ENCODE measurements around the gene SMC1B. TPM values are rescaled to one million over a fixed set of nuclear protein-coding genes. Genes with fewer than 3 reads are reported as not detected.

Gene SMC1B
- total RNA-seq, 1 donor from 2014 or later: under 0.01 TPM

DNA sequence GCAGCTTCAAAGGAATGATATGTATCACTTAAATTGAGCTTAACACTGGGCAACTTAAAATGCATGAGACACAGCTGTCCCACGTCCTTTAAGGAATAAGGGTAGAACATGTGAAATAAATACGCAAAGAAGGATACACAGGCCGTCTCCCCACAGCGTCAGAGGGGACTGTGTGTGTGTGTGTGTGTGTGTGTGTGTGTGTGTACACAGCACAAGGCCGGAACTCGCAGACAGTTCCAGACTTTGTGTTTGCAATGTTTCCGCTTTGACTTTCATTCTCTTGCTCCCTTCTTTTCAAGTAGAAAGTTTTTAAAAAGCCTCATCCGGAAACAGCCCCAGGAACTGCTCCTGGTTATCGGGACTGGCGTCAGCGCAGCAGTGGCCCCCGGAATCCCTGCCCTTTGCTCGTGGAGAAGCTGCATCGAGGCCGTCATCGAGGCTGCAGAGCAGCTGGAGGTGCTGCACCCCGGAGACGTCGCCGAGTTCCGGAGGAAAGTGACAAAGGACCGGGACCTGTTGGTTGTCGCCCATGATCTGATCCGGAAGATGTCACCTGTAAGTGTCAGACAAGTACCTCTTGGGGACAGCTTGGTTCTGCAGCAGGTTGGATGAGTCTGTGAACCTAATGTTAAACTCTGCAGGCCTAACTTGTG lies 90.4 kb downstream of the SMC1B start:
- DNase-seq (ENCODE audit: low read depth, low spot score): no peak

DNA sequence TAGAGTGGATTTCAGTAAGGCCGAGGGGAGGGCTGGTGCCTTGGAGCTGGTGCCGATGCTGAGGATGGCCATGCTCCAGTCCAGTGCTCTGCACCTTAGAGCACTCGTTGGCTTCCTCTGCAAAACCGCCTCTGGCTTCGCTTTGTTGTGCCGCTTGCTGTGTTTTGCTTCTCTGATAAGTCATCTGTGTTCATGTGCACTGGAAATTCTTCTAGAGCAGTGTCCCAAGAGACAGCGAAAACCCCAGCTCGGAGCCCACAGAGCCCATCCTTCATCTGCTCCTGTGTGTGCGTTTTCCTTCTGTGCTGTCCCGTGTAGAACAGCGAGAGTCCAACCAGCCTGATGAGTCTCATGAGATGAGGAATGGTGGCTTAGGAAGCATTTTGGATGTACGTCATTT lies 91.6 kb downstream of the SMC1B start:
- DNase-seq (ENCODE audit: low read depth, low spot score): no peak

DNA sequence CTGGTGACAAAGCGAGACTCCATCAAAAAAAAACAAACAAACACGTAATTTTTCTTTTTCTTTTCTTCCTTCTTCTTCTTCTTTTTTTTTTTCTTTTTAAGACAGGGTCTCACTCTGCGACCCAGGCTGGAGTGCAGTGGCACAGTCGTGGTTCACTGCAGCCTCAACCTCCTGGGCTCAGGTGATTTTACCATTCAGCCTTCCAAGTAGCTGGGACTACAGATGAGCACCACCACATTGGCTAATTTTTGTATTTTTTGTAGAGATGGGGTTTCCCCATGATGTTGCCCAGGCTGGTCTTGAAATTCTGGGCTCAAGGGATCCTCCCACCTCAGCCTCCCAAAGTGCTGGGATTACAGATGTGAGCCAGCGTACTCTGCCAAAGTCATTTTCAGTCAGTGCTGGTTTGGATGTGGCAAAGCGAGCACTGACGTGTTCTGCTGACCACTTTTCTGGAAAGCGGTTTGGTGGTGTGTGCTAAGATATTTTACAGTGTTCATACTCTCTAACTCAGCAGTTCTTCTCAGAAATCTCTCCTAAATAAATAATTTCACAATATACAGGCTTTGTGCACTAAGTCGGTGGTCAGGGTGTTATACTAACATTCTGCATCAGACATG lies 92.9 kb downstream of the SMC1B start:
- no peak for DNase-seq (ENCODE audit: low read depth, low spot score)

DNA sequence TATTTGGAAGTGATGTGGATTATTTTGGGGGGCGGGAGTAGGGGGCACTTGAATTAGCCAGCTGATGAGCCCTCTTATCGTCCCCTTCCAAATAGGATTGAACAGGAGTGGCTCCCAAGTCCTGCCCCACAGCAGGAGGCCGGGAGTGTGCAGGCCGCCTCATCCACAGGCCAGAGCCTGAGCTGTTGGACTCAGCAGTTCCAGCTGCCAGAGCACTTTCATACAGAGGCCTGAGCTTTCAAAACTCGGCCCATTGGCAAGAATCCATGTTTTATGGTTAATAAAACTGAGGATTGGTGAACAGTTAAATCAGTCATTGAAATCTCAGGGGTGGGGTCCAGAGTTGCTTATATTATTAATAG lies 94.1 kb downstream of the SMC1B start:
- DNase-seq (ENCODE audit: low read depth, low spot score): no peak

DNA sequence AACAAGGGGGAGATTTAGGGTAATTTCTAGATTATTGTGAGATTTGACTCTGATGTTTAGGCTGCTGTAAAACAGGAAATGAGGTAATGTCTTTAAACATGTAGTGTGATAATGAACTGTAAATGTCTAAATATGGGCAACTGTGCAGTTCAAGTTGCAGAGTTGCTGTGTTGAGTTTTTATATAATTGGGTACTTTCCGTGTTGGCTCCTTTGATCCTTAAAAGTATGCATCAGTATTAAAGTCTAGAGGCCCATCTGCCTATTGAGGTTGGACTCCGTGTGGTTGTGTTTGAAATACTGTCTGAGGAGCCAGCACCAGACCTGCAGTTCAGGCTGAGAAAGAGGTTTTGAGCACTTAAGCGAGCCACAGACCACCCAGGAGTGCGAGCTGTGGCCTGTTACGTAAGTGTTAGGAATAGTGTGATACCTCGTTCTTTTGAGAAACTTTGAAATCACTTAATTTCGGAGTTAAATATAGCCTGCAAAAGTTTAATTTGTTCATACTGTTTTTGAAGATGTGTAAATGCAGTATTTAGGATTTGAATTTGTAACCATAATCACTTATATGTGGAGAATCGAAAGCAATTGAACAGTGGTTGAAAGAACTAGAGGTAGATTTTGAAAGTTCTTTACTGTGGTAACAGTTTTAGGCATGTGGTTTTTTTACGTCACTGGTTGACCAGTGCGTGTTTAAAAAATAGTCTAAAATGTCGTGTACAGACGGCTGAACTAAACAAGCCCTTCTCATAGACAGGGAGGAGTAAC lies 94.7 kb downstream of the SMC1B start:
- DNase-seq (ENCODE audit: low read depth, low spot score): no peak

DNA sequence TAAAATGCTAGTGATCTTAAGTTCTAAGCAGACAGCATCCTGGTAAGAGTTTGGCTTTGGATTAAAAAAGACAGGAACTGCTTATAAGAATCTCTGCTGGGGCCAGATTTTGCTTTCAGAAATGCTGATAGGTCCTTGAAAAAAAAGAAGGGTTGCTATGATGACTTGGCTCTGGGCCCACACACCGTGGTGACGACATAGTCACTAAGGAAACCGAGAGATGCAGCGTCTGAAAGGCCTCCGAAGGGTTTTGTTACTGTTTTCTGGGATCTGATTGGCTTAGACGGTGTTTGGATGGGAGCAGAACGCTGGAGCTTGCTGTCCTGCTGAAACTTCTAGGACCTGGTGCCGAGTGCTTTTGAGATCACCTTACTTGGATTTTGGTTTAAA lies 95.2 kb downstream of the SMC1B start:
- peak; percentile 90 for DNase-seq (ENCODE audit: low read depth, low spot score)

DNA sequence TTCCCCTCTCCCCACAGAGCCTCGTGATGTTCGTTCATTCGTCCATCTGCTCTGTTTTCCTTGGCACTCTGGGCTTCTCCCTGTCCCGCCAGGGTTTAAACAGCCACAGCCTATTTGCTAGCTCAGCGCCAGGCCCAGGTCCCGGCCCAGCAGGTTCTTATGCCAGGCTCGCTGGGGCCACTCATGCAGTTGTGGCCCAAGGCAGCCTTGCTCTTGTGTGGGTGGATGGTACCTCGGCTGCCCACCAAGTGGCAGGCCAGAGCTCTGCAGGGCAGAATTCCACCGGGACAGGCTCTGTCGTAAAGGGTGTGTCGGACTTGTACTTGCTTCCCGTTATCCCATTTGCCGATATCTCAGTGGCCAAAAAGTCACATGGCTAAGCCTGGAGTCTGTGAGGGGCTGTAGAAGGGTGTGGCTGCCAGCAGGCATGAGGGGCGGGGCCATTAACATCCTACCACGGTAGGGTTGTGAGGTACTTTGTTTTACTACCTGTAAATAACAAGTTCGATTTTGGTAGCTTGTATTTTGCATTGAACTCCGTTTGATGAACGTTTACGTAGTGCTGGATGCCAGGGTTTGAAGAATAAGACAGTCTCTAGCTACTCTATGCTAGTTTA lies 95.7 kb downstream of the SMC1B start:
- peak; percentile 80 for DNase-seq (ENCODE audit: low read depth, low spot score)

DNA sequence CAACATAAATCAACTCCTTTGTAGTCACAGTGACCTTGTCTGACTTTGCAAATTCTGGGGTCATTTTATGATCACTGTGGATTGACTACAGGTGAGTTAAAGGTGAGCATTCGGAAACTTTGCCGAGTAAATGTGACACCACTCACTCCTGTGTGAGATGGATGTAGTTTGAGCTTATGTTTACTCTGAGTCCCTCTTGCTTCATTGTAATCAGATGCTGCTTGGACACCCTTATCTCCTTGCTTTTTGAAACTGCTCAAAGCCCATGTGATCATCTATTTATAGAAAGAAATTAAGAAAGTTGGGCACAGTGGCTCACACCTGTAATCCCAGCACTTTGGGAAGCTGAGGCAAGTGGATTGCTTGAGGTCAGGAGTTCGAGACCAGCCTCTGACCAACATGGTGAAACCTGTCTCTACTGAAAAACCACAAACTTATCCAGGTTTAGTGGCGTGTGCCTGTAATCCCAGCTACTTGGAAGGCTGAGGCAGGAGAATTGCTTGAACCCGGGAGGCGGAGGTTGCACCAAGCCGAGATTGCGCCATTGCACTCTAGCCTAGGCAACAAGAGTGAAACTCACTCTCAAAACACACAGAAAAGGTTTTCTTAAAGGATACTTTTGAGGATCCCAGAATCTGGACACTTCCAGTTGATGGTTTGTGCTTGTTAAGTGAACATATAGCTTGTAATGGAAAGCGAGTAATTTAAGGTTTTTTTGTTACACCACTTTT lies 96.4 kb downstream of the SMC1B start:
- DNase-seq (ENCODE audit: low read depth, low spot score): no peak

DNA sequence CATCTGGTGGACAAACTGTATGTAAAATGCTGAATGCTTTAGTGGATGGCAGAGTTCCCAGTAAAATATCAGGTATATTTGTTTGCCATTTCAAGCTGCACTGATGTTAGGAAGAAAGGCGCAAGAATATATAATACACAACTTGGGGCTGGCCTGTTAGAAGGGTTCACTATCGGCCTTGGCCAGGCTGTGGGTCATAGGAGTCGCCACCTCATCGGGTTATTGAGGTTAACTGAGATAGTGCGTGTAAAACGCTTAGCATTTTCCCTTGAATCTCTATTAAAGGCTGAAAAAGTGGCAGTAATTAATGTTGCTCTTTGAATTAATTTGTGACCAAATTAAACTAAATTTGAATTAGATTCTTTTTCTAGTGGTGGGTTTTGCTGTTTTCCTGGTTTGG lies 98.6 kb downstream of the SMC1B start:
- no peak for DNase-seq (ENCODE audit: low read depth, low spot score)

DNA sequence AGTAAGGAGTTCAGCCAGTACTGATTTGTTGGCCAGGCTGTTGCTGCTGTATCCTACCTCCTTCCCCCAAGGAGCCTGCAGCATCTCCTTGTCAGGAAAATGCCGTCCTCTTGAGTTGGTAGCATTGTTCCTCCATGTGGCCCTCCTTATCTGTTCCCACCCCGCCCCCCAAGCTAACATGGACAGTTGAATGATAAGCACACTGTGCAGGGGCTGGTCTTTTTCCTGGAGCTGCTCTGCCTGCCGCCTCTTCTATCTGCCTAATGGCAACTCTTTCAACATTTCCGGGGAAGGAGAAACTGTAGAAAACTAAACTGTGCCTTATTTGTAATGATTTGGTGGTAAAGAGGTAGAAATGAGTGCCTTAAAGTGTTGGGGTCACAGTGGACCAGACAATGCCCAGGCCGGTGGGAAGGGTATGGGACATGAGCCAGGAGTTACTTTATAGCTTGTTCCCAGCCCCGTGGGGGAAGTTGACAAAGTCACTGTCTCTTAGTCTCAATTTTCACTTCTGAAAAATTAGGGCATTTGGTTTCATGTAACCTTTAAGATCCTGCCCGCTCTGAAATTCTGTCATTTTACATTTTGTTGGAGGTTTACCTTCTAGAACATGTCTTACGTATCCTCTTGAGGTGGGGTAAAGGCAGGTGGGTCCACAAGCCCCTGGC lies 99.2 kb downstream of the SMC1B start:
- no peak for DNase-seq (ENCODE audit: low read depth, low spot score)

DNA sequence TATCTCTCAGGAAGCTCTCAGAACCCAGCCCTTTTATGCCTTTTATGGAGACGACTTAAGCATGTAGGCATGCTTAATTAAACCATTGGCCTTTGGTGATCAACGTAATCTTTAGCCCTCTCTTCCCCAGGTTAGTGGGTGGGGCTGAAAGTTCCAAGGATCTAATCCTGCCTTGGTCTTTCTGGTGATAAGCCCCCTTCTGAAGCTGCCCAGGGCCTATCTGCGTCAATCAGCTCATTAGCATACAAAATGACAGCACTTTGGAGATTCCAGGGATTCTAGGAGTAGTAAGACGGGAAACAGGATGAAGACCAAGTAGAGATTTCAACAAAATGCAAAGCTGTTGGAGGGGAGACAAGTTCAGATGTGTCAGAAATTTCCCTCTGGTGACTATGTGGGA lies 100.5 kb downstream of the SMC1B start:
- DNase-seq (ENCODE audit: low read depth, low spot score): no peak

DNA sequence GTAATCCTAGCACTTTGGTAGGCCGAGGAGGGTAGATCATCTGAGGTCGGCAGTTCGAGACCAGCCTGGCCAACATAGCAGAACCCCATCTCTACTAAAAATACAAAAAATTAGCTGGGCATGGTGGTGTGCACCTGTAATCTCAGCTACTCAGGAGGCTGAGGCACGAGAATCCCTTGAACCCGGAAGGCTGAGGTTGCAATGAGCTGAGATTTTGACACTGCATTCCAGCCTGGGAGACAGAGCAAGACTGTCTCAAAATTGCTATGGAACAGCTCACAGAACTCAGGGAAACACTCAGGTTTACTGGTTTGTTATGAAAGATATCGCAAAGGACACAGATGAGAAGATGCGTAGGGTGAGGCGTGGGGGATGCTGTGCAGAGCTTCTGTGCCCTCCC lies 101.0 kb downstream of the SMC1B start:
- no peak for DNase-seq (ENCODE audit: low read depth, low spot score)

DNA sequence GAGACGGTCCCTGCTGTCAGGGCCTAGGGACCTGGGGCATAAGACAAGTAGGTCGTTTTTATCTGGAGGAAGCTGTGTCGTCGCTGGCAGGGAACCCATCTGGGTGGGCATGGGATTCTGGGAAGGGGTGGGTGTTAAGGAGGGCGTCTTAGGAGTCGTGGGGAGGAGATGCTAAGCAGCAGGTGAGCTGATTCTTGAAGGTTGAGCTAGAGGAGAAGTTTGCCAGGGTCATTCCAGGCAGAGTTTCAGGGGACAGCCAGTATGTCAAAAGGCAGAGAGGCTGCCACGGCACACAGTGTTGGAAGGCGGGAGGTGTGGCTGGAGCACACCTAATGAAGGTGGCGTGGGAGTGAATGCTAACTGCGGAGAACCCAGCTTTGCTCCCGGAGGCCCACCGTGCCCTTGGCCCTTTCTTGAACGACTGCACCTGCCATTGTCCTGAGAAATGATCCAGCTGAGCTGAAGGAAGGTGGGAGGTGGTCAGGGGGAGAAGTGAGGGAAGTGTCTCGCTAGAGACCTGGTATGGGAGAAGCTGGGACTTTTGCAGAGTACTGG lies 102.3 kb downstream of the SMC1B start:
- DNase-seq (ENCODE audit: low read depth, low spot score): no peak

DNA sequence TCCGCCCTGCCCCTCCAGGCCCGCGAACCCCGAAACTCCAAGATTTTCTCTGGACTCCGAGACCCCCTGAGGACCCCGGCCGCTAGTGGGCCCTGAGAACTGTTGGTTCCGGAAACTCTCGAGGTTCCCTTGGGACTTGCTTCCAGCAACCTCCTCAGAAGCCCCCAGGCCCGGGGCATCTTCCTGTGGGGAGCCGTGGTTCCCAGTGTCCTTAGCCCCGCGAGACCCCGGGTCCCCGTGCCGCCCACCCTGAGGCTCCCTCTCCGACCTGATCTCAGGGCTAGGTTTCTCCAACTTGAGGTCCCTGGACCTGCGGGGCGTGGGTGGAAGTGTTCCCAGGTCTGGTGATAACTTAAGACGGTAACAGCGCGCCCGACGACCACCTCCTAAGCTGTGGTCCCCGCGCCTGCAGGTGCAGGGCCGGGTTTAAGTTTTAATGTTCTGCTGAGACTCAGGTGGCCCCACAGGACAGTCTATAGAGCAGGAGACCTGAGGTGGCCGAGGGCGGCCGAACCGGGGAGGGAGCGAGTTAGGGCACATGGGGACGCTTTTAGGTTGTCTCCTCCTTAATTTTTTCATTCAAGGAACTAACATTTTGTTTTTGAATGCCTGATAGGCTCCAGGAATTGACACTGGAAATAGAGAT lies 102.9 kb downstream of the SMC1B start:
- DNase-seq (ENCODE audit: low read depth, low spot score): no peak

DNA sequence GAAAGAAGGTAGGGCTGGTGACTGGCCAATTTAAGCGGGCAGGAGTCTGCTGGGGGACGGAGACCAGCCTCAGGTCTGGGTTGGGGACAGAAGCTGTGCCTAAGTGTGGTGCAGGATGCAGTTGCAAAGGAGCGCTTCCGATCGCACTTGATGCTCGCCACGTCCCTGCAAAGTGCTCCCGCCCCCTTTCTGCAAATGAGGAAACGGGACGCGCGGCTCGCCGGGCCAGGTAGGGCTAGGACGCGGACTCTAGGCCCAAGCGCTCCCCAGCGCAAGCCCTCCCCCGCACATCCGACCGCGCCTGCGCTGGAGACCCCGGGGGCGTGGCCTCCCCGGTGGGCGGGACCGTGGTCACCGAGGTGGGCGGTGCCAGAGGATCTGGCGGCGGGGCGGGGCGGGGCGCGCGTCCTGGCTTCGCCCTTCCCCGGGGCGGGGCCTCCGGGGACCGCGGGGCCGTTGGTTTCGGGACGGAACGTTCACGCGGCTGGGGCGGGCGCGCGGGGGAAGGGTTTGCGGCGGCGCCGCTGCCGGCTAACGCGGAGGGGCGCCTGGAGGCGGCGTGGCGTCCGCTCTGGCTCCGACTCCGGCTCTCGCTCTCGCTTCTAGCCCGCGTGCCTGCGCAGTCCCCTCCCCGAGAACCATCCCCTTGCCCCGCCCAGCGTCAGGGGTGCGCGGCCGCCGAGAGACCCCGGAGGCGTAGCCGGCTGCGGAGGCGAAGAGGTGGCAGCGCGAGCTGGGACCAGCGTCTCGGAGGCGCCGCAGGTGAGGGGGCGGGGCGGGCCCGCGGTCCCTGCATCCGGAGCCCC lies 103.8 kb downstream of the SMC1B start, which contains the start of gene FAM118A:
FAM118A (plus strand) TSS at position 513 of the 806 bp plus-strand sequence. CDS start 12,446 bp downstream, outside the sequence.
- peak; percentile 36 for DNase-seq (ENCODE audit: low read depth, low spot score)

DNA sequence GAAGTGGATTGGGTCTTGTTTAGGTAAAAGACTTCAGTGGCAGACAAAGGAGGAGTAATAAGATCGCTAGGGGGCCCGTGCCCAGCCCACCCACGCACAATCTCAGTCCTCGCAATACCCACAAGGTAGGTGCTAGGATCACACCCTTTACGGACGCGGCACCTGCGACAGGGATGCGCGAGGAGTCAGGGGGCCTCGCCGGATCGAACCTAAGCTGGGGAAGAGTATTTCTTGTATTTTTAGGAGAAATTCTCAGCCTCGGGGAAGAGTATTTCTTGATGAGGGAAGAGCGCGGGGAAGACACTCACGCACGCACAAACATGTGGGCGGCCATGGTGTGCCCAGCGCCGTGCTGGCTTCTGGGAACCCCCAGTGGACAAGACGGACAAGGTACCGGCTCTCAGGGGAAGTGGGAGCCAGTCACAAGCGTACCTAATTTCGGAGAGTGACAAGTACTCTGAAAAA lies 104.4 kb downstream of the SMC1B start:
- no peak for DNase-seq (ENCODE audit: low read depth, low spot score)

DNA sequence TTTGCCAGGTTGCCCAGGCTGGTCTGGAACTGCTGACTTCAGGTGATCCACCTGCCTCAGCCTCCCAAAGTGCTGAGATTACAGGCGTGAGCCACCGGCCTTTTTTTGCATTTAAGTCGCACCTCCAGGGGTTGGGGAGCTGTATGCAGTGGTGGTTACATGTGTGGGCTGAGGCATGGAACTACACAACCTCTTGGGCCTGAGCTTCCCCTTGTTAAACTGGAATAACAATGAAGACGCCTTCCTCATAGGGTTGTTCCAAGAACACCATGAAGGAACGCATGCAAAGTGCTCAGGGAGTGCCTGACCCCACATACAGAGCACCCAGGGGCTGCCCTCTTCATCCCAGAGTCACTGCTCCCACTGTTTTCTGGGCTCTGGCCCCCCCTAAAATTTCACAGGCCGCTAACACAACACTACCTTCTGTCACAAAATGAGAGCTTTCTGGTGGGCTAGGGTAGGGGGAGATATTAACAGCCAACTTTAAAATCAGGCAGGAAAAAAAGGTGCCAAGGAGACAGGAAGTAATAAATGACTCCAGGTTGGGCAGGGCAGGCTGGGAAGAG lies 104.9 kb downstream of the SMC1B start:
- no peak for DNase-seq (ENCODE audit: low read depth, low spot score)

DNA sequence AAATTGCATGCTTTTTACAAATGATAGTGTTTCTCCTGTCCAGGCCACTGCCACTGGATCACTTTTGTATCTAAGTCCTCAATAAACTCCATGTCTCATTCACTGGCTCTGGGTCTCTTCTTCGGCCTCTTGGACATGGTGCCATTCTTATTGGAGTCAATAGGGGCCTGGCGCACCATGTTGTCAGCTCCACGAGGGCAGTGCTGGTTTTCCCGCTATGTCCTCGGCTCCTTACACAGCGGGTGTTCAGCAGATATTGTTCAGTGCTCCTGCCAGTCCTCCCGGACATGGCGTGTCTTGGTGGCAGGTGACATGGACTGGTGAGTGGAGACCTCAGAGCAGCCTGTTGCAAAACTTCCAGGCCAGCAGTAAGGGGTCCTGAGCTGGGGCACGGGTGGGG lies 107.3 kb downstream of the SMC1B start:
- no peak for DNase-seq (ENCODE audit: low read depth, low spot score)

Measured in pulmonary artery endothelial cell (primary cell).